ENCODE measurements around the gene FOXN3.
A peak's percentile ranks its signal among the peaks of the same experiment; 100 is the strongest.

Gene FOXN3

GRCh38 chr14:89430391-89431236 is 13.6 kb upstream of the FOXN3 start:
- peak; percentile 64 to 69 for DNase-seq

GRCh38 chr14:89429199-89430181 is 12.5 kb upstream of the FOXN3 start:
- DNase-seq, result no peak

GRCh38 chr14:89428546-89429198 is 11.6 kb upstream of the FOXN3 start:
- DNase-seq, result no peak

GRCh38 chr14:89428173-89428523 is 11.1 kb upstream of the FOXN3 start:
- DNase-seq, result no peak

GRCh38 chr14:89427426-89428172 is 10.6 kb upstream of the FOXN3 start:
- no peak for DNase-seq

GRCh38 chr14:89425931-89426330 is 8.9 kb upstream of the FOXN3 start:
- peak in 1 of 2 donors; percentile 33 for DNase-seq

GRCh38 chr14:89424241-89424640 is 7.2 kb upstream of the FOXN3 start:
- no peak for DNase-seq

GRCh38 chr14:89422952-89423345 is 5.9 kb upstream of the FOXN3 start:
- DNase-seq, result no peak

- DNase-seq, result no peak
These were observed 5.3 kb upstream of the FOXN3 start for GRCh38 chr14:89422181-89422951.

- DNase-seq, result no peak
These were observed 3.5 kb upstream of the FOXN3 start for GRCh38 chr14:89420502-89420901.

GRCh38 chr14:89419973-89420482 is 3.0 kb upstream of the FOXN3 start:
- DNase-seq, result no peak

GRCh38 chr14:89418976-89419375 is 1.9 kb upstream of the FOXN3 start:
- peak; percentile 22 to 52 for DNase-seq

- peak; percentile 12 to 23 for DNase-seq
These were observed 1.4 kb upstream of the FOXN3 start for GRCh38 chr14:89418452-89418851.

- DNase-seq, result peak; percentile 72 to 73
These were observed 612 bp upstream of the FOXN3 start for GRCh38 chr14:89417465-89418225.

GRCh38 chr14:89416002-89416995 is 734 bp downstream of the FOXN3 start:
- DNase-seq, result peak; percentile 98 to 99

GRCh38 chr14:89415159-89415558 is 1.9 kb downstream of the FOXN3 start:
- DNase-seq, result no peak

GRCh38 chr14:89411976-89412375 is 5.1 kb downstream of the FOXN3 start:
- DNase-seq, result no peak

- no peak for DNase-seq
These were observed 7.1 kb downstream of the FOXN3 start for GRCh38 chr14:89409961-89410360.
